K562 (cell line): Measurements from ENCODE around the gene TPI1. TPM values are rescaled to one million over a fixed set of nuclear protein-coding genes. Genes with fewer than 3 reads are reported as not detected.

ENCODE experiments used
- ATAC-seq: fragments of 200-7000 bp; cut with Tn5 transposase; 3 replicates; pipeline ENCODE4 v1.9.1; 2020; ENCODE audit warnings: moderate library complexity
- BruUV-seq: library from RNA; stranded (reverse); fragments of 400-500 nt; replicated peaks from 2 replicates; lab custom pipeline; 2021; lab: Mats Ljungman, UMichigan
- CTCF ChIA-PET: fragments of 300-600 bp; formaldehyde crosslinking; extraction: SDS; loops from one replicate; lab custom pipeline; 2021; ENCODE audit warnings: low intra/inter-chr PET ratio; lab: Yijun Ruan, JAX
- POLR2A ChIA-PET: fragments of 300-600, 350-650 bp; sonication (Branson Sonifier 250); formaldehyde crosslinking; extraction: SDS; loops from one replicate; lab custom pipeline; 2021; ENCODE audit warnings: antibody characterized with exemption, inconsistent platforms; lab: Yijun Ruan, JAX
- DNase-seq, 4 experiments: peaks; one replicate each; pipeline versions ENCODE4 v3.0.0 to v3.0.0-alpha.2; 2011 to 2018; ENCODE audit warnings: low spot score in 3 of 4, mixed read lengths in 3 of 4; ENCODE audit errors: extremely low read depth in 1 of 4
- FAIRE-seq: peaks from 2 replicates; lab custom pipeline; 2011; peaks lifted over from hg19 to GRCh38; lab: Jason Lieb, UNC
- H2AFZ ChIP-seq: 2 replicates; pipeline ENCODE4 v1.6.0; 2011; ENCODE audit warnings: low read depth, low read length, control low read depth, inconsistent platforms
- H3K27ac ChIP-seq: fragments of 200-600 bp; 3 replicates; pipeline ENCODE4 v1.8.0; 2011; ENCODE audit warnings: low read depth, mild to moderate bottlenecking, control low read depth, inconsistent platforms, low read length, moderate library complexity, mixed read lengths; ENCODE audit errors: extremely low read depth
- H3K27me3 ChIP-seq, 2 experiments: fragments of 300-600 bp in 1 of 2; 2 replicates in 1 of 2; 3 replicates in 1 of 2; pipeline versions ENCODE4 v1.6.0 to v1.8.0; 2011; ENCODE audit warnings: inconsistent platforms in 2 of 2, low read length in 2 of 2, mild to moderate bottlenecking in 1 of 2, mixed read lengths in 1 of 2, moderate library complexity in 1 of 2; ENCODE audit not compliant: control insufficient read depth in 2 of 2, insufficient read depth in 2 of 2
- H3K36me3 ChIP-seq: fragments of 300-600 bp; 3 replicates; pipeline ENCODE4 v1.8.0; 2011; ENCODE audit warnings: mild to moderate bottlenecking, low read length, inconsistent platforms; ENCODE audit not compliant: control insufficient read depth, insufficient read depth
- H3K4me1 ChIP-seq, 2 experiments: fragments of 200-600 bp in 1 of 2; replicated peaks in 1 of 2; 2 replicates in 1 of 2; 3 replicates in 1 of 2; pipeline versions ENCODE4 v1.5.1 to v1.8.0; 2011; ENCODE audit warnings: inconsistent platforms in 2 of 2, low read length in 2 of 2, mild to moderate bottlenecking in 1 of 2, mixed read lengths in 1 of 2, moderate library complexity in 1 of 2; ENCODE audit not compliant: control insufficient read depth in 2 of 2, insufficient read depth in 2 of 2
- H3K4me2 ChIP-seq: 2 replicates; pipeline ENCODE4 v1.6.1; 2011; ENCODE audit warnings: low read length, control low read depth, inconsistent platforms, mixed read lengths; ENCODE audit not compliant: insufficient read depth
- H3K4me3 ChIP-seq: fragments of 200-600 bp; sonication (generic), shearing (Covaris generic); 2 replicates; pipeline ENCODE4 v1.5.1; 2016; ENCODE audit warnings: control low read depth, inconsistent platforms
- H3K79me2 ChIP-seq: fragments of 200-600 bp; 3 replicates; pipeline ENCODE4 v1.8.0; 2011; ENCODE audit warnings: low read length, inconsistent platforms; ENCODE audit not compliant: control insufficient read depth, insufficient read depth
- H3K9ac ChIP-seq, 2 experiments: 2 replicates each; pipeline versions ENCODE4 v1.6.0 to v1.6.1; 2011; ENCODE audit warnings: low read depth in 2 of 2, low read length in 2 of 2, control low read depth in 1 of 2, inconsistent platforms in 1 of 2, mild to moderate bottlenecking in 1 of 2, mixed read lengths in 1 of 2; ENCODE audit not compliant: insufficient read depth in 1 of 2
- H3K9me1 ChIP-seq: one replicate; pipeline ENCODE4 v1.6.0; 2011; ENCODE audit warnings: inconsistent platforms, mild to moderate bottlenecking, low read length, moderate library complexity; ENCODE audit not compliant: control insufficient read depth, insufficient read depth
- H3K9me3 ChIP-seq: replicated peaks from 2 replicates; pipeline ENCODE4 v1.5.1; 2011; ENCODE audit warnings: low read depth, low read length, inconsistent platforms; ENCODE audit not compliant: control insufficient read depth, insufficient read depth
- H4K20me1 ChIP-seq: replicated peaks from 2 replicates; pipeline ENCODE4 v1.6.1; 2011; ENCODE audit warnings: low read length, inconsistent platforms, mixed read lengths; ENCODE audit not compliant: control insufficient read depth, insufficient read depth
- LCOR ChIP-seq: sonication (generic); formaldehyde crosslinking; IDR thresholded peaks from 2 replicates; pipeline ENCODE4 v1.8.0; 2022; ENCODE audit warnings: mild to moderate bottlenecking, missing genetic modification reagents
- MEF2A ChIP-seq: IDR thresholded peaks from 2 replicates; pipeline ENCODE4 v1.6.1; 2011; ENCODE audit warnings: low read depth, mild to moderate bottlenecking, low read length, moderate library complexity; ENCODE audit not compliant: control insufficient read depth
- MIER1 ChIP-seq: fragments of 450-650 bp; IDR thresholded peaks from 2 replicates; pipeline ENCODE4 v1.6.1; 2016; ENCODE audit warnings: antibody characterized with exemption, mild to moderate bottlenecking, low read depth
- NCOR1 ChIP-seq: fragments of 450-650 bp; IDR thresholded peaks from 2 replicates; pipeline ENCODE4 v1.6.1; 2016; ENCODE audit warnings: mild to moderate bottlenecking, moderate library complexity
- ZFP30 ChIP-seq: fragments of 250-450 bp; sonication (Bioruptor Pico); IDR thresholded peaks from 2 replicates; pipeline ENCODE4 v1.8.0; 2022; ENCODE audit warnings: moderate library complexity, mild to moderate bottlenecking, inconsistent platforms, borderline replicate concordance
- ZNF263 ChIP-seq: sonication (generic); formaldehyde crosslinking; IDR thresholded peaks from 2 replicates; pipeline ENCODE4 v1.8.0; 2022; ENCODE audit warnings: mild to moderate bottlenecking, missing genetic modification reagents, borderline replicate concordance
- ZNF408 ChIP-seq: fragments of 250-450 bp; sonication (Bioruptor Pico); IDR thresholded peaks from 2 replicates; pipeline ENCODE4 v1.4.0; 2020; ENCODE audit warnings: low read depth, mild to moderate bottlenecking, moderate library complexity
- WGBS: fragments of 100-300 bp; shearing (Covaris generic); methylation state at CpG from one replicate; pipeline ENCODE4 v1.1.6; 2016; ENCODE audit warnings: low coverage, mixed read lengths; ENCODE audit not compliant: insufficient coverage; ENCODE audit errors: missing lambda C conversion rate; 5-methylcytosine and 5-hydroxymethylcytosine counted together
- in situ Hi-C: fragments of 300-500 bp; cut with MboI; formaldehyde crosslinking; loops from 4 replicates; pipeline ENCODE4 v1.15.0; 2018; ENCODE audit warnings: inconsistent platforms, mixed read lengths
- intact Hi-C: fragments of 100-400 bp; cut with micrococcal nuclease; formaldehyde crosslinking; loops from 2 replicates; pipeline ENCODE4 v1.14.2; 2022
- polyA plus RNA-seq, 8 experiments: library from polyadenylated mRNA; depleted of rRNA in 4 of 8; stranded (reverse) in 5 of 8; unstranded in 3 of 8; fragments of >200 nt; fragmentation: Nextera tagmentation in 2 of 8; fragmentation: Illumina TruSeq in 1 of 8; extraction: Ambion mirVana in 2 of 8; extraction: Trizol in 1 of 8; gene quantifications; 2 replicates each; pipeline versions ENCODE4 v1.2.1 to v1.2.3, GENCODE V29; 2011 to 2014; ENCODE audit warnings: inconsistent platforms in 1 of 8, missing spikeins in 1 of 8
- total RNA-seq, 7 experiments: library from RNA; depleted of rRNA in 6 of 7; stranded (reverse); fragments of >200 nt in 6 of 7; fragmentation: Illumina TruSeq in 2 of 7; extraction: Trizol in 2 of 7; gene quantifications; 2 replicates each; pipeline versions ENCODE4 v1.2.1 to v1.2.3, GENCODE V29; 2011 to 2021; ENCODE audit warnings: low replicate concordance in 1 of 7

Gene TPI1
- total and polyA plus RNA-seq, 9 of the 15 experiments (the other 6 are each of a cell fraction or from before 2014, with no cell fraction given), result 662 to 4,971 (median 892) TPM

- Histone ChIP-seq H3K9ac (no peak overlapping the region), H3K79me2 (no peaks in the 10 kb centered on the region), H3K36me3 (peaks cover 91% of the 10 kb centered on the region), H3K9me1 (no peaks in the 10 kb centered on the region), H3K4me2 (no peak overlapping the region), H3K27me3 (no peaks in the 10 kb centered on the region), H2AFZ (no peak overlapping the region), H3K27ac (no peak overlapping the region), H3K4me1 (peaks cover under 1 to 2% of the 10 kb centered on the region in 2 experiments; a peak in 3 of 5 replicates), H3K4me3 (no peak overlapping the region), H4K20me1 (no peaks in the 10 kb centered on the region), H3K9me3 (no peaks in the 10 kb centered on the region)
- intact Hi-C loops, result no loop called here
- DNase-seq, result no peak
- TF ChIP-seq ZFP30 (CRISPR knock-in tag) (no peak), MIER1 (no peak), MEF2A (no peak), ZNF263 (CRISPR knock-in tag) (no peak), LCOR (CRISPR knock-in tag) (no peak), ZNF408 (no peak), NCOR1 (no peak)
- 100% methylated on average over 5 of the region's 7 CpGs for WGBS
- FAIRE-seq, result no peak
- POLR2A ChIA-PET, result interaction anchor here (0.6 to 1.3 kb wide), 2 partner anchors 8 to 44 kb away, joined by 3 to 10 read pairs; partner anchors contain the start of gene USP5
- no TSS peak for BruUV-seq
- no peak for ATAC-seq
- CTCF ChIA-PET, result no interaction called here
- in situ Hi-C loops, result no loop called here
These were observed 6.4 kb upstream of the TPI1 start for GRCh38 chr12:6860942-6861341.
